NCI-H524 (cell line): ENCODE measurements around the gene JAML.

Experiments used
- DNase-seq, 2 experiments: peaks; one replicate each; lab custom pipeline; 2025; lab: John Stamatoyannopoulos, UW

JAML gene

GRCh38 chr11:118145285-118146227, 79.3 kb downstream of the JAML start:
- peak; percentile 53 to 76 for DNase-seq

GRCh38 chr11:118144301-118145268, 80.2 kb downstream of the JAML start:
- no peak for DNase-seq
